ENCODE measurements around the gene GCNT3. TPM values are rescaled to one million over a fixed set of nuclear protein-coding genes. Genes with fewer than 3 reads are reported as not detected.
A peak's percentile ranks its signal among the peaks of the same experiment; 100 is the strongest.

Gene GCNT3
- polyA plus RNA-seq, 1 experiment, result 0.29 TPM

DNA sequence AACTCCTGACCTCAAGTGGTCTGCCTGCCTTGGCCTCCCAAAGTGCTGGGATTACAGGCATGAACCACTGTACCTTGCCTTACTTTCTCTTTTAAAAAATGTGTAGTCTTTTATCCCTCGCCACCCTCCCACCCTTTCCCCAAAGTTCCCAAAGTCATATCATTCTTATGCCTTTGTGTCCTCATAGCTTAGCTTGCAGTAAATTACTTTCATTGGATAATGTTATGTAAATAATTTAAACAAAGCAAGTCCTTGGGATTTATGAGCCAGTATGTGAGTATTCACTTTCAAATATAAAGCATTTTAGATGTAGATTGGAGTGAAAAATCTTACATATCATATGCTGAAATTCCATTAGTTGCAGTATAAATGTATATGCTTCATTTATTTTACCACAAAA is 34.7 kb downstream of the GCNT3 start:
- DNase-seq (ENCODE audit: low read depth, low spot score), result no peak
- ChIA-PET POLR2A (interaction anchor here (0.6 to 1.3 kb wide), 2 partner anchors 11 to 15 kb away, joined by 4 to 5 read pairs; partner anchors contain the start of gene GTF2A2), CTCF (interaction anchor here (0.7 to 3.3 kb wide), 2 partner anchors 113 to 117 kb away, joined by 3 to 12 read pairs; no protein-coding TSS in a partner anchor)
- no peaks in the 10 kb centered on the region for H3K9me3 ChIP-seq (ENCODE audit: control insufficient read depth, insufficient read depth, low read length)
- no peaks in the 10 kb centered on the region for H3K27me3 ChIP-seq (ENCODE audit: control insufficient read depth, insufficient read depth, low read length)
- H3K27ac ChIP-seq (ENCODE audit: low read depth, low read length), result no peak overlapping the region
- H3K4me3 ChIP-seq (ENCODE audit: low read depth, low read length), result no peak overlapping the region
- TF ChIP-seq, protein P1, sequence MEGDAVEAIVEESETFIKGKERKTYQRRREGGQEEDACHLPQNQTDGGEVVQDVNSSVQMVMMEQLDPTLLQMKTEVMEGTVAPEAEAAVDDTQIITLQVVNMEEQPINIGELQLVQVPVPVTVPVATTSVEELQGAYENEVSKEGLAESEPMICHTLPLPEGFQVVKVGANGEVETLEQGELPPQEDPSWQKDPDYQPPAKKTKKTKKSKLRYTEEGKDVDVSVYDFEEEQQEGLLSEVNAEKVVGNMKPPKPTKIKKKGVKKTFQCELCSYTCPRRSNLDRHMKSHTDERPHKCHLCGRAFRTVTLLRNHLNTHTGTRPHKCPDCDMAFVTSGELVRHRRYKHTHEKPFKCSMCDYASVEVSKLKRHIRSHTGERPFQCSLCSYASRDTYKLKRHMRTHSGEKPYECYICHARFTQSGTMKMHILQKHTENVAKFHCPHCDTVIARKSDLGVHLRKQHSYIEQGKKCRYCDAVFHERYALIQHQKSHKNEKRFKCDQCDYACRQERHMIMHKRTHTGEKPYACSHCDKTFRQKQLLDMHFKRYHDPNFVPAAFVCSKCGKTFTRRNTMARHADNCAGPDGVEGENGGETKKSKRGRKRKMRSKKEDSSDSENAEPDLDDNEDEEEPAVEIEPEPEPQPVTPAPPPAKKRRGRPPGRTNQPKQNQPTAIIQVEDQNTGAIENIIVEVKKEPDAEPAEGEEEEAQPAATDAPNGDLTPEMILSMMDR (IDR thresholded peaks at IDR 0.05; ENCODE audit: low read depth, low read length), result no peak

- ChIA-PET CTCF (interaction anchor here (0.6 to 3.3 kb wide), 3 partner anchors 9 to 680 kb away, joined by 3 to 12 read pairs (median 5); no protein-coding TSS in a partner anchor), POLR2A (no interaction called here)
- Histone ChIP-seq H3K27me3 (ENCODE audit: control insufficient read depth, insufficient read depth, low read length) (no peaks in the 10 kb centered on the region), H3K27ac (ENCODE audit: low read depth, low read length) (no peak overlapping the region), H3K4me3 (ENCODE audit: low read depth, low read length) (no peak overlapping the region), H3K9me3 (ENCODE audit: control insufficient read depth, insufficient read depth, low read length) (no peaks in the 10 kb centered on the region)
- TF ChIP-seq, protein P1 (IDR thresholded peaks at IDR 0.05; ENCODE audit: low read depth, low read length), result no peak
- DNase-seq (ENCODE audit: low read depth, low spot score), result no peak
Observed at GRCh38 chr15:59647085-59647484, 35.5 kb downstream of the GCNT3 start.

- ChIA-PET POLR2A (no interaction called here), CTCF (interaction anchor here (1.0 to 3.3 kb wide), 2 partner anchors 116 to 677 kb away, joined by 5 to 12 read pairs; no protein-coding TSS in a partner anchor)
- no peak for DNase-seq (ENCODE audit: low read depth, low spot score)
- H3K4me3 ChIP-seq (ENCODE audit: low read depth, low read length), result no peak overlapping the region
- no peaks in the 10 kb centered on the region for H3K9me3 ChIP-seq (ENCODE audit: control insufficient read depth, insufficient read depth, low read length)
- H3K27ac ChIP-seq (ENCODE audit: low read depth, low read length), result no peak overlapping the region
- H3K27me3 ChIP-seq (ENCODE audit: control insufficient read depth, insufficient read depth, low read length), result no peaks in the 10 kb centered on the region
- TF ChIP-seq, protein P1 (IDR thresholded peaks at IDR 0.05; ENCODE audit: low read depth, low read length), result no peak
Observed at GRCh38 chr15:59649603-59650002, 38.0 kb downstream of the GCNT3 start.

DNA sequence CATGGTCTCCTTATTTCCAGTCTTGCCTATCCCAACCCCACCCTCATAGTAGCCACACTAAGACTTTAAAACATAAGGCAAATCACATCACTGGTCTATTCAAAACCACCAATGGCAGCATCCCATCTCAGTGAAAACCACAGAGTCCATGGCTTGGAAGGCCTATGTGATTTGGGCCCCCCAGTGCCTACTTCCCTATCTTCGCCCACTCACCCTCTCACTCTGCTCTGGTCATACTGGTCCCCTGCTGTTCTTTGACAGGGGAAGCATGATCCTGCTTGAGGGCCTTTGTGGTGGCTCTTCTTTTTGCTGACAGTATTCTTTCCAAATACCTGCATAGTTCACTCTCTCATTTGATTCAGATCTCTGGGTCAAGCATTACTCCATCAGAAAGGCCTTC is 42.5 kb downstream of the GCNT3 start:
- DNase-seq (ENCODE audit: low read depth, low spot score), result no peak
- POLR2A ChIA-PET, result no interaction called here
- H3K27me3 ChIP-seq (ENCODE audit: control insufficient read depth, insufficient read depth, low read length), result no peaks in the 10 kb centered on the region
- H3K9me3 ChIP-seq (ENCODE audit: control insufficient read depth, insufficient read depth, low read length), result no peaks in the 10 kb centered on the region
- TF ChIP-seq, protein P1 (IDR thresholded peaks at IDR 0.05; ENCODE audit: low read depth, low read length), result no peak
- CTCF ChIA-PET, result interaction anchor here (0.8 to 1.5 kb wide), 3 partner anchors 12 to 122 kb away, joined by 4 to 5 read pairs (median 5); no protein-coding TSS in a partner anchor
- no peak overlapping the region for H3K4me3 ChIP-seq (ENCODE audit: low read depth, low read length)
- H3K27ac ChIP-seq (ENCODE audit: low read depth, low read length), result no peak overlapping the region

DNA sequence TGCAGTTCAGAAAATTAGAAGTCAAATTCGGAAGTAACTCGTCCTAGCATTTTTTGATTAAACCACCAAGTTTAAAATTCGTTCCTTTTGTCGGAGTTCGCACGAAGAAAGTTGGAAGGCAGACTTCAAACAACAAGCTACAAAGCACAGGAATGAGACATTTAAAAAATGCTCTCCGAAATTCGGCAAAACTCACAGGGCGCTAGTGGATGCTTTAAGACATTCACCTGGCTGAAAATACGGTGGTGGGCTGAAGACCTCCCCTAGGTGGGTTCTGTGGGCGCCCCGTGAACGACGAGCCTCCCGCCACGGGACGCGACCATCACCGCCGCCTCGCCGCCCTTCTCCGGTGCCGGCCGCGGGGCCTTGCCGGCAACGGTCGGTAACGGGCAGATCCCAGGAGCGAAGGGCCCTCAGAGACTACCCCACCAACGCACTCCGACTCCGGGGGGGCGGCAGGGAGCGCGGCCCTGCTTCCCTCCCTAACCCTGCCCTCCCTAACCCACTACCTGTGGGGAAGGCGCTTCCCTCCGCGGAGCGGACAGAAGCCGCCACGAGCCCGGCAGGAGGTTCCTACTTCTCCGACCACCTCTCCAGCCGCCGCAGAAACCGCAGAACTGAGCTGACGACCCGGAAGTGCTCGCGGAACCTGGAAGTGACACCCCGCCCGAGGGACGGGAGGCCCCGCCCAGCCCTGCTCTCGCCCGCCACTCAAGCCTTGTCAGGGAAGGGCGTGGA is 45.5 kb downstream of the GCNT3 start, which contains the start of gene GTF2A2:
Gene GTF2A2 (minus strand): TSS at position 619 of the 738 bp plus-strand sequence. CDS start 5,238 bp downstream, outside the sequence.
- TF ChIP-seq, protein P1 (IDR thresholded peaks at IDR 0.05; ENCODE audit: low read depth, low read length), result no peak
- Histone ChIP-seq H3K27ac (ENCODE audit: low read depth, low read length) (peak within 1 kb of the TSS; percentile 75), H3K27me3 (ENCODE audit: control insufficient read depth, insufficient read depth, low read length) (no peaks in the 10 kb centered on the region), H3K9me3 (ENCODE audit: control insufficient read depth, insufficient read depth, low read length) (no peaks in the 10 kb centered on the region), H3K4me3 (ENCODE audit: low read depth, low read length) (peak within 1 kb of the TSS; percentile 82)
- peak; percentile 83 for DNase-seq (ENCODE audit: low read depth, low spot score)
- POLR2A ChIA-PET, result interaction anchor here (0.6 to 1.5 kb wide), 10 partner anchors 9 to 1456 kb away, joined by 3 to 9 read pairs (median 4); partner anchors contain the start of gene BNIP2
- CTCF ChIA-PET, result interaction anchor here (1.0 to 1.1 kb wide), 2 partner anchors 10 to 1586 kb away, joined by 3 to 5 read pairs; no protein-coding TSS in a partner anchor
